OCI-M1 (cell line): ENCODE results near the gene PCDHGA11.
"Not testable (repeated sequence)": the region's sequence is repeated elsewhere in the genome, so short reads cannot be mapped to it uniquely, and the experiment has no call there.

ENCODE experiments used
- DNase-seq: peaks from one replicate; lab custom pipeline; 2025; lab: John Stamatoyannopoulos, UW

The PCDHGA11 gene

DNA sequence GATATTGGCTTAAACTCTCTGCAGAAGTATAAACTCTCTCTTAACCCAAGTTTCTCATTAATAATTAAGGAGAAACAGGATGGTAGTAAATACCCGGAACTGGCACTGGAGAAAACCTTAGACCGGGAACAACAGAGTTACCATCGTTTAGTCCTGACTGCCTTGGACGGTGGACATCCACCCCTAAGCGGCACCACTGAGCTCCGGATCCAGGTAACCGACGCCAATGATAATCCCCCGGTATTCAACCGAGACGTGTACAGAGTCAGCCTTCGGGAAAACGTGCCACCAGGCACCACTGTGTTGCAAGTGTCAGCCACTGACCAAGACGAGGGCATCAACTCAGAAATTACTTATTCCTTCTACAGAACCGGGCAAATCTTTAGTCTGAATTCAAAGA, 22.2 kb upstream of the PCDHGA11 start:
- DNase-seq = no peak

DNA sequence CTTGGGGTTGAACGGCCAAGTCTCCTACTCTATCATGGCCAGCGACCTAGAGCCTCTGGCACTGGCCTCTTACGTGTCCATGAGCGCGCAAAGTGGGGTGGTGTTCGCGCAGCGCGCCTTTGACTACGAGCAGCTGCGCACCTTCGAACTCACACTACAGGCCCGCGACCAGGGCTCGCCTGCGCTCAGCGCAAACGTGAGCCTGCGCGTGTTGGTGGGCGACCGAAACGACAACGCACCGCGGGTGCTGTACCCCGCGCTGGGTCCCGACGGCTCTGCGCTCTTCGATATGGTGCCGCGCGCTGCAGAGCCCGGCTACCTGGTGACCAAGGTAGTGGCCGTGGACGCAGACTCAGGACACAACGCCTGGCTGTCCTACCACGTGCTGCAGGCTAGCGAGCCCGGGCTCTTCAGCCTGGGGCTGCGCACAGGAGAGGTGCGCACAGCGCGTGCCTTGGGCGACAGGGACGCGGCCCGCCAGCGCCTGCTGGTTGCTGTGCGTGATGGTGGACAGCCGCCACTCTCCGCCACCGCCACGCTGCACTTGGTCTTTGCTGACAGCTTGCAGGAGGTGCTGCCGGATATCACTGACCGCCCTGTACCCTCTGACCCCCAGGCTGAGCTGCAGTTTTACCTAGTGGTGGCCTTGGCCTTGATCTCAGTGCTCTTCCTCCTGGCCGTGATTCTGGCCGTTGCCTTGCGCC, 21.1 kb upstream of the PCDHGA11 start:
- no peak for DNase-seq

DNA sequence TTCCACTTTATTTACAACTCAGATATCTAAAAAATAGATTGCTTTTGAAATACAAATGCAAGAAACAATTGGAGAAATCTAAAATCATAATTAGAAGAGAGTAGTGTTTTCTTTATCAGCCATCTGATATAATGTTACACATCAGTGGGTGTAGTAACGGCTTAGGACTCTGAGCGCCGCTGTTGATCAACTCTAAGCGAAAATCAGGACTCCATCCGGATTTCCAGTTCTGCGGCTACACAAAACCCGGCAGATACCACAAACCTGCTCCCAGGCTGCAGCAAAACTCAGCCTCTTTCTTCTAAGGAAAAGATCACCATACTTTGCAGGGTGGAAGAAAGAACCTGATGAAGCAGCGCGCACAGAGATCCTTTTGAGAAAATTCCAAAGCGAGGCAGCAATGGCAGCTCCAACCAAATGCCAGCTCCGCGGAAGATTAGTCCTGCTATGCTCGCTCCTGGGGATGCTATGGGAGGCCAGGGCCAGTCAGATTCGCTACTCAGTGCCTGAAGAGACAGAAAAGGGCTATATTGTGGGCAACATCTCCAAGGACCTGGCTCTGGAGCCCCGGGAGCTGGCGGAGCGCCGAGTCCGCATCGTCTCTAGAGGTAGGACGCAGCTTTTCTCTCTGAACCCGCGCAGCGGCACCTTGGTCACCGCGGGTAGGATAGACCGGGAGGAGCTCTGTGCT, 18.2 kb upstream of the PCDHGA11 start, which contains the start of gene PCDHGA9:
TSS of gene PCDHGA9 (plus strand) at position 226 of the 691 bp plus-strand sequence. CDS start at position 401, 175 bp downstream.
- DNase-seq = peak; percentile 29

DNA sequence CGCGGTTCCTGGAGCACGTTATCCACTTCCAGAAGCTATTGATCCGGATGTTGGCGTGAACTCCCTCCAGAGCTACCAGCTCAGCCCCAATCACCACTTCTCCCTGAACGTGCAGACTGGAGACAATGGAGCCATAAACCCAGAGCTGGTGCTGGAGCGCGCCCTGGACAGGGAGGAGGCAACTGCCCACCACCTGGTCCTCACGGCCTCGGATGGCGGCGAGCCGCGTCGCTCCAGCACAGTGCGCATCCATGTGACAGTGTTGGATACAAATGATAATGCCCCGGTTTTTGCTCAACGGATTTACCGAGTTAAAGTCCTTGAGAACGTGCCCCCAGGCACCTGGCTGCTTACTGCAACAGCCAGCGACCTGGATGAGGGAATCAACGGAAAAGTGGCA, 17.5 kb upstream of the PCDHGA11 start:
- DNase-seq = no peak

DNA sequence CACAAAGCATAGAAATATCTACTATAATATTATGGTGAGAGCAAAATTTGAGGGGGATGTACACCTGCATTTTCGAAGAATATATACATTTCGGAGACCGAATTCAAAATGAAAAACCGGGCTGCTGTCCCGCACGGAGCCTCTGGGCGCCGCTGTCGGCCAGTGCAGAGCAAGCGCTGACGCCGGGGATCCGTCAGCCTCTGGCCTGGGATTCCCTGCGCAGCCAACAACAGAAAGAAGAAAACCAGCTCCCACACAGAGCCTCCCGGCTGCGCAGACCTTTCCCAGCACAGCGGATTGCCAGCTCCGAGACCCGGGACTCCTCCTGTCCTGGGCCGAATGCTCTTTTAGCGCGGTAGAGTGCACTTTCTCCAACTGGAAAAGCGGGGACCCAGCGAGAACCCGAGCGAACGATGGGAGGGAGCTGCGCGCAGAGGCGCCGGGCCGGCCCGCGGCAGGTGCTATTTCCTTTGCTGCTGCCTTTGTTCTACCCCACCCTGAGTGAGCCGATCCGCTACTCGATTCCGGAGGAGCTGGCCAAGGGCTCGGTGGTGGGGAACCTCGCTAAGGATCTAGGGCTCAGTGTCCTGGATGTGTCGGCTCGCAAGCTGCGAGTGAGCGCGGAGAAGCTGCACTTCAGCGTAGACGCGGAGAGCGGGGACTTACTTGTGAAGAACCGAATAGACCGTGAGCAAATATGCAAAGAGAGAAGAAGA, 12.9 kb upstream of the PCDHGA11 start, which contains the start of gene PCDHGB6:
TSS of gene PCDHGB6 (plus strand) at position 232 of the 716 bp plus-strand sequence. CDS start at position 414, 182 bp downstream.
- DNase-seq = not testable (repeated sequence)

DNA sequence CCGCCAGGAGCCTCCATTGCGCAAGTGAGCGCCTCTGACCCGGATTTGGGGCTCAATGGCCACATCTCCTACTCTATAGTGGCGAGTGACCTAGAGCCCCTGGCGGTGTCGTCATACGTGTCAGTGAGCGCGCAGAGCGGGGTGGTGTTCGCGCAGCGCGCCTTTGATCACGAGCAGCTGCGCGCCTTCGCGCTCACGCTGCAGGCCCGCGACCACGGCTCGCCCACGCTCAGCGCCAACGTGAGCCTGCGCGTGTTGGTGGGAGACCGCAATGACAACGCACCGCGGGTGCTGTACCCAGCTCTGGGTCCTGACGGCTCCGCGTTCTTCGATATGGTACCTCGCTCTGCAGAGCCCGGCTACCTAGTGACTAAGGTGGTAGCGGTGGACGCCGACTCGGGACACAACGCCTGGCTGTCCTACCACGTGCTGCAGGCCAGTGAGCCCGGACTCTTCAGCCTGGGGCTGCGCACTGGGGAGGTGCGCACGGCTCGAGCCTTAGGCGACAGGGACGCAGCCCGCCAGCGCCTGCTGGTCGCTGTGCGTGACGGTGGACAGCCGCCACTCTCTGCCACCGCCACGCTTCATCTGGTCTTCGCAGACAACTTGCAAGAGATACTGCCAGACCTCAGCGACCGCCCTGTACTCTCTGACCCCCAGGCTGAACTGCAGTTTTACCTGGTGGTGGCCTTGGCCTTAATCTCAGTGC, 11.1 kb upstream of the PCDHGA11 start:
- no peak for DNase-seq

DNA sequence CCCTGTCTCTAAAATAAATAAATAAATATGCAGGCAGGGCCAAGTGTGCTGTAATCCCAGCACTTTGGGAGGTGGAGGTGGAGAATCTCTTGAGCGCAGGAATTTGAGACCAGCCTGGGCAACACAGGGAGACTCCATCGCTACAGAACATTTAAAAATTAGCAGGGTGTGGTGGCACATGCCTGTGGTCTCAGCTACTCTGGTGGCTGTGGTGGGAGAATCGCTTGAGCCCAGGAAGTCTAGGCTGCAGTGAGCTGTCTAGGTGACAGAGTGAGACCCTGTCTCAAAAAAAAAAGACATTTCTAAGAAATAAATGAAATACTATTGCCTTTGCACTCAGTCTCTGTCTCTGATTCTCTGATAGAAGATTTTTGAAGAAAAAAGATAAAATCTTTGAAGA, 9.3 kb upstream of the PCDHGA11 start:
- DNase-seq = no peak

DNA sequence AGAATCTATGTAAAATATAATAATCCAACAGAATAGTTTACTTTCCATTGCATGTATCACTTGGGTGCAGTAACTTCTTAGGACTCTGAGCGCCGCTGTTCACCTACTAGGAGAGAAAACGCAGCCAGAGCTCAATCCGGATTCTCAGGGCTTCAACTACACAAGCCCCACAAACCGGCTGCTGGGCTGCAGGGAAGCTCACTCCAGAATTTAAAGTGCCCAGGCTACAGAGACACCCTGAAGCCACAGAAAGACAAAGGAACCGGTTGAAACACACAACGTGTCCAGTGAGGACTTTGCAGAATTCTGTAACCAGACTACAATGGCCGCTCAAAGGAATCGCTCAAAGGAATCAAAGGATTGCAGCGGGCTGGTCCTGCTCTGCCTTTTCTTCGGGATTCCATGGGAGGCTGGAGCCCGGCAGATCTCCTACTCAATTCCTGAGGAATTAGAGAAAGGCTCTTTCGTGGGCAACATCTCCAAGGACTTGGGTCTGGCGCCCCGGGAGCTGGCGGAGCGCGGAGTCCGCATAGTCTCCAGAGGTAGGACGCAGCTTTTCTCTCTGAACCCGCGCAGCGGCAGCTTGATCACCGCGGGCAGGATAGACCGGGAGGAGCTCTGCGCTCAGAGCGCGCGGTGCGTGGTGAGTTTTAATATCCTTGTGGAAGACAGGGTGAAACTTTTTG, 7.9 kb upstream of the PCDHGA11 start, which contains the start of gene PCDHGA10:
TSS of gene PCDHGA10 (plus strand) at position 134 of the 686 bp plus-strand sequence. CDS start at position 323, 189 bp downstream.
- peak; percentile 89 for DNase-seq

DNA sequence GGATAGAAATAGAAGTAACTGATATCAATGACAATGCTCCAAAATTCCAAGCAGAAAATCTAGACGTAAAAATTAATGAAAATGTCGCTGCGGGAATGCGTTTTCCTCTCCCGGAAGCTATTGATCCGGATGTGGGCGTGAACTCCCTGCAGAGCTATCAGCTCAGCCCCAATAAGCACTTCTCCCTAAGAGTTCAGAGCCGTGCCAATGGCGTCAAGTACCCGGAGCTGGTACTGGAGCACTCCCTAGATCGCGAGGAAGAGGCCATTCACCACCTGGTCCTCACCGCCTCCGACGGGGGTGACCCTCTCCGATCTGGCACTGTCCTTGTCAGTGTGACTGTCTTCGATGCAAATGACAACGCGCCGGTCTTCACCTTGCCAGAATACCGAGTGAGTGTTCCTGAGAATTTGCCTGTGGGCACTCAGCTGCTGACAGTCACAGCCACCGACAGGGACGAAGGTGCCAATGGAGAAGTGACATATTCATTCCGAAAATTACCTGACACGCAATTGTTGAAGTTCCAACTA, 7.2 kb upstream of the PCDHGA11 start:
- no peak for DNase-seq

DNA sequence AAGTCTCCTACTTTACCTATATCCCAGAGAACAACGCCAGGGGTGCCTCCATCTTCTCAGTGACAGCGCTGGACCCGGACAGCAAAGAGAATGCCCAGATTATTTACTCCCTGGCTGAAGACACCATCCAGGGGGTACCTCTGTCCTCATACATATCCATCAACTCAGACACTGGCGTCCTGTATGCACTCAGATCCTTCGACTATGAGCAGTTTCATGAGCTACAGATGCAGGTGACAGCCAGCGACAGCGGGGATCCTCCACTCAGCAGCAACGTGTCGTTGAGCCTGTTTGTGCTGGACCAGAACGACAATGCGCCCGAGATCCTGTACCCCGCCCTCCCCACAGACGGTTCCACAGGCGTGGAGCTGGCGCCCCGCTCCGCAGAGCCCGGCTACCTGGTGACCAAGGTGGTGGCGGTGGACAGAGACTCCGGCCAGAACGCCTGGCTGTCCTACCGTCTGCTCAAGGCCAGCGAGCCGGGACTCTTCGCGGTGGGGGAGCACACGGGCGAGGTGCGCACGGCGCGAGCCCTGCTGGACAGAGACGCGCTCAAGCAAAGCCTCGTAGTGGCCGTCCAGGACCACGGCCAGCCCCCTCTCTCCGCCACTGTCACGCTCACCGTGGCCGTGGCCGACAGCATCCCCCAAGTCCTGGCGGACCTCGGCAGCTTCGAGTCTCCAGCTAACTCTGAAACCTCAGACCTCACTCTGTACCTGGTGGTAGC, 6.1 kb upstream of the PCDHGA11 start:
- not testable (repeated sequence) for DNase-seq

DNA sequence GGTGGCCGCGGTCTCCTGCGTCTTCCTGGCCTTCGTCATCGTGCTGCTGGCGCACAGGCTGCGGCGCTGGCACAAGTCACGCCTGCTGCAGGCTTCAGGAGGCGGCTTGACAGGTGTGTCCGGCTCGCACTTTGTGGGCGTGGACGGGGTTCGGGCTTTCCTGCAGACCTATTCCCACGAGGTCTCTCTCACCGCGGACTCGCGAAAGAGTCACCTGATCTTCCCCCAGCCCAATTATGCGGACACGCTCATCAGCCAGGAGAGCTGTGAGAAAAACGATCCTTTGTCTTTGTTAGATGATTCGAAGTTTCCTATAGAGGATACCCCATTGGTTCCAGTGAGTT, 5.6 kb upstream of the PCDHGA11 start:
- DNase-seq = not testable (repeated sequence)

DNA sequence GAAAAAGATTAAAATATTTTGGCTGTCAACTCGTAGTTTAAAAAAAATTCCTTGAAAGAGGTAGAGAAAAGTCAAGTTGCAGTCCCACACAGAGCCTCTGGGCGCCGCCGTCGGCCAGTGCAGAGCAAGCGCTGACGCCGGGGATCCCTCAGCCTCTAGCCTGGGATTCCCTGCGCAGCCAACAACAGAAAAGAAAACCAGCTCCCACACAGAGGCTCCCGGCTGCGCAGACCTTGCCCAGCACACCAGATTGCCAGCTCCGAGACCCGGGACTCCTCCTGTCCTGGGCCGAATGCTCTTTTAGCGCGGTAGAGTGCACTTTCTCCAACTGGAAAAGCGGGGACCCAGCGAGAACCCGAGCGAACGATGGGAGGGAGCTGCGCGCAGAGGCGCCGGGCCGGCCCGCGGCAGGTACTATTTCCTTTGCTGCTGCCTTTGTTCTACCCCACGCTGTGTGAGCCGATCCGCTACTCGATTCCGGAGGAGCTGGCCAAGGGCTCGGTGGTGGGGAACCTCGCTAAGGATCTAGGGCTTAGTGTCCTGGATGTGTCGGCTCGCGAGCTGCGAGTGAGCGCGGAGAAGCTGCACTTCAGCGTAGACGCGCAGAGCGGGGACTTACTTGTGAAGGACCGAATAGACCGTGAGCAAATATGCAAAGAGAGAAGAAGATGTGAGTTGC, 3.2 kb upstream of the PCDHGA11 start, which contains the start of gene PCDHGB7:
TSS of gene PCDHGB7 (plus strand) at position 184 of the 679 bp plus-strand sequence. CDS start at position 367, 183 bp downstream.
- peak; percentile 31 for DNase-seq

DNA sequence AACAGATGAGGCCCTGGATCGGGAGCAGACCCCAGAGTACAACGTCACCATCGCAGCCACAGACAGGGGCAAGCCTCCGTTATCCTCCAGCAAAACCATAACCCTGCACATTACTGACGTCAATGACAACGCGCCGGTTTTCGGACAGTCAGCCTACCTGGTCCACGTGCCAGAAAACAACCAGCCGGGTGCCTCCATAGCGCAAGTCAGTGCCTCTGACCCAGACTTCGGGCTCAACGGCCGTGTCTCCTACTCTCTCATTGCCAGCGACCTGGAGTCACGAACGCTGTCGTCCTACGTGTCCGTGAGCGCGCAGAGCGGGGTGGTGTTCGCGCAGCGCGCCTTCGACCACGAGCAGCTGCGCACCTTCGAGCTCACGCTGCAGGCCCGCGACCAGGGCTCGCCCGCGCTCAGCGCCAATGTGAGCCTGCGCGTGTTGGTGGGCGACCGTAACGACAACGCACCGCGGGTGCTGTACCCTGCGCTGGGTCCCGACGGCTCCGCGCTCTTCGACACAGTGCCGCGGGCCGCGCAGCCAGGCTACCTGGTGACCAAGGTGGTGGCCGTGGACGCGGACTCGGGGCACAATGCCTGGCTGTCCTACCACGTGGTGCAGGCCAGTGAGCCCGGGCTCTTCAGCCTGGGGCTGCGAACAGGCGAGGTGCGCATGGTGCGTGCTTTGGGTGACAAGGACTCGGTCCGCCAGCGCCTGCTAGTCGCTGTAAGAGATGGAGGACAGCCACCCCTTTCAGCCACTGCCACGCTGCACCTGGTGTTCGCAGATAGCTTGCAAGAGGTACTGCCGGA, 1.6 kb upstream of the PCDHGA11 start:
- no peak for DNase-seq

DNA sequence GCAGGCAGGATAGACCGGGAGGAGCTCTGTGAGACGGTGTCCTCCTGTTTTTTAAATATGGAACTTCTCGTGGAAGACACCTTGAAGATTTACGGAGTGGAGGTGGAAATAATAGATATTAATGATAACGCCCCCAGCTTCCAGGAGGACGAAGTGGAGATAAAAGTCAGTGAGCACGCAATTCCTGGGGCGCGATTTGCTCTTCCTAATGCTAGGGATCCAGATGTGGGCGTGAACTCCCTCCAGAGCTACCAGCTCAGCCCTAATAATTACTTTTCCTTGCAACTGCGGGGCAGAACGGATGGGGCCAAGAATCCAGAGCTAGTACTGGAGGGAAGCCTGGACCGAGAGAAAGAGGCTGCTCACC, 621 bp downstream of the PCDHGA11 start:
- DNase-seq = no peak

DNA sequence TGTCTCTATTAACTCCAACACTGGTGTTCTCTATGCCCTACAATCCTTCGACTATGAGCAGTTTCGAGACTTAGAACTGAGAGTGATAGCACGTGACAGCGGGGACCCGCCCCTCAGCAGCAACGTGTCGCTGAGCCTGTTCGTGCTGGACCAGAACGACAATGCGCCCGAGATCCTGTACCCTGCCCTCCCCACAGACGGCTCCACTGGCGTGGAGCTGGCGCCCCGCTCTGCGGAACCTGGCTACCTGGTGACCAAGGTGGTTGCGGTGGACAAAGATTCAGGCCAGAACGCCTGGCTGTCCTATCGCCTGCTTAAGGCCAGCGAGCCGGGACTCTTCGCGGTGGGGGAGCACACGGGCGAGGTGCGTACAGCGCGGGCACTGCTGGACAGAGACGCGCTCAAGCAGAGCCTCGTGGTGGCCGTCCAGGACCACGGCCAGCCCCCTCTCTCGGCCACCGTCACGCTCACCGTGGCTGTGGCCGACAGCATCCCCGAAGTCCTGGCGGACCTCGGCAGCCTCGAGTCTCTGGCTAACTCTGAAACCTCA, 2.0 kb downstream of the PCDHGA11 start:
- no peak for DNase-seq

DNA sequence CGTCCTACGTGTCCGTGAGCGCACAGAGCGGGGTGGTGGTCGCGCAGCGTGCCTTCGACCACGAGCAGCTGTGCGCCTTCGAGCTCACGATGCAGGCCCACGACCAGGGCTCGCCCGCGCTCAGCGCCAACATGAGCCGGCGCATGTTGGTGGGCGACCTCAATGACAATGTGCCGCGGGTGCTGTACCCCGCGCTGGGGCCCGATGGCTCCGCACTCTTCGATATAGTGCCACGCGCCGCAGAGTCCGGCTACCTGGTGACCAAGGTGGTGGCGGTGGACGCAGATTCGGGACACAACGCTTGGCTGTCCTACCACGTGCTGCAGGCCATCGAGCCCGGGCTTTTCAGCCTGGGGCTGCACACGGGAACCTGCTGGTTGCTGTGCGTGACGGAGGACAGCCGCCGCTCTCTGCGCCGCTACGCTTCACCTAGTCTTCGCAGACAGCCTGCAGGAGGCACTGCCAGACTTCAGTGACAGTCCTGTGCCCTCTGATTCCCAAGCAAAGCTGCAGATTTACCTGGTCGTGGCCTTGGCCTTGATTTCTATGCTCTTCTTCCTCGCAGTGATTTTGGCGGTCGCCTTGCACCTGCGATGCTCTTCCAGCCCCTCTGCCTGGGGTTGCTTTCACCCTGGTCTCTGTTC, 7.1 kb downstream of the PCDHGA11 start:
- no peak for DNase-seq

DNA sequence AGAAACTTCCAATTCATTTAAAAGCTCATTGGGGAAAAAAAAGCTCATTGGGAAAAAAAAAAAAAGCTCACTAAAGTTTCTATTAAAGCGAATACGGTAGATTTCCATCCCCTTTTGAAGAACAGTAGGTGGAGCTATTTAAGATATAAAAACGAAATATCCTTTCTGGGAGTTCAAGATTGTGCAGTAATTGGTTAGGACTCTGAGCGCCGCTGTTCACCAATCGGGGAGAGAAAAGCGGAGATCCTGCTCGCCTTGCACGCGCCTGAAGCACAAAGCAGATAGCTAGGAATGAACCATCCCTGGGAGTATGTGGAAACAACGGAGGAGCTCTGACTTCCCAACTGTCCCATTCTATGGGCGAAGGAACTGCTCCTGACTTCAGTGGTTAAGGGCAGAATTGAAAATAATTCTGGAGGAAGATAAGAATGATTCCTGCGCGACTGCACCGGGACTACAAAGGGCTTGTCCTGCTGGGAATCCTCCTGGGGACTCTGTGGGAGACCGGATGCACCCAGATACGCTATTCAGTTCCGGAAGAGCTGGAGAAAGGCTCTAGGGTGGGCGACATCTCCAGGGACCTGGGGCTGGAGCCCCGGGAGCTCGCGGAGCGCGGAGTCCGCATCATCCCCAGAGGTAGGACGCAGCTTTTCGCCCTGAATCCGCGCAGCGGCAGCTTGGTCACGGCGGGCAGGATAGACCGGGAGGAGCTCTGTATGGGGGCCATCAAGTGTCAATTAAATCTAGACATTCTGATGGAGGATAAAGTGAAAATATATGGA, 9.7 kb downstream of the PCDHGA11 start, which contains the start of gene PCDHGA12:
TSS of gene PCDHGA12 (plus strand) at position 176 of the 782 bp plus-strand sequence. CDS start at position 429, 253 bp downstream.
- DNase-seq = peak; percentile 61
